ENCODE measurements around the gene KIAA1217. TPM values are rescaled to one million over a fixed set of nuclear protein-coding genes. Genes with fewer than 3 reads are reported as not detected.

KIAA1217 gene
- total RNA-seq, 1 experiment from 2014 or later, result 171 TPM

DNA sequence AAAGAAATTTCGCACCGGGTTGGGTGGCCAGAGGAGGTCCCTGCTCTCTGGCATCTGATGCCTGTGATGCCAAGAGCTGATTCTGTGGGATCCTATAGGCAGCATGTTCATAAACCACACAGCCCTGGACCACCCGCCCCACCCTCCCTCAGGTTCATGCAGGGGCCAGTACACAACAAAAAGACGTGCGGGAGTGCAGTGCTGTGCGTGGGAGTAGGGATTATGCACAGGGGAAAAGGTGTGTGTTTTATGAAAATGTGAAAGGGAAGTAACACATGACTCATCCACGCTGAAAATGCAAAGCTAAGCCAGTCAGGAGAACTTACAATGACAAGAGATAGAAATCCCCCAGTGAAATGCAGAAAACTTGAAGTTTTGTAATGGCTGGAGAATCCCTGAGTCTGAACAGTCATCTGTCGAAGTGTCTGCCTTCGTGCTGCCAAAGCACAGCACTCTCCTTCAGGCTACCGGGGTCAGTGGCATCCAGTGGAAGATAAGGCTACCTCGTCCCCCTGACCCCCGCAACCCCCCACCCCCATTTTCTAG, 1.1 kb downstream of the KIAA1217 start:
- no peaks in the 10 kb centered on the region for H3K27me3 Mint-ChIP-seq (ENCODE audit: insufficient read depth, unreplicated experiment)
- POLR2A ChIA-PET, result interaction anchor here (0.6 to 1.4 kb wide), 4 partner anchors 39 to 68 kb away, joined by 3 to 5 read pairs (median 4); no protein-coding TSS in a partner anchor
- no peaks in the 10 kb centered on the region for H3K9me3 Mint-ChIP-seq (ENCODE audit: unreplicated experiment)
- Histone ChIP-seq H3K4me1 (peaks cover 56% of the 10 kb centered on the region), H3K27me3 (replicated peaks; ENCODE audit: control insufficient read depth, insufficient read depth, low read length) (no peaks in the 10 kb centered on the region), H3K36me3 (ENCODE audit: control insufficient read depth, insufficient read depth, low read length) (peaks cover 4% of the 10 kb centered on the region; the same call in 1 of the 2 replicates), H3K4me3 (ENCODE audit: low read depth, low read length) (peak overlapping the region; percentile 65), H3K9me3 (no peaks in the 10 kb centered on the region; the same call in 1 of the 2 replicates)
- H3K36me3 Mint-ChIP-seq (ENCODE audit: insufficient read depth, unreplicated experiment), result peaks cover 24% of the 10 kb centered on the region
- CTCF ChIA-PET, result interaction anchor here (0.5 to 0.9 kb wide), 4 partner anchors 14 to 225 kb away, joined by 3 to 7 read pairs (median 4); no protein-coding TSS in a partner anchor
- no TSS peak for BruUV-seq (replicated peaks)
- peak in 1 of 2 experiments; percentile 19 for DNase-seq
- intact Hi-C loops (cut with micrococcal nuclease; ENCODE audit: unreplicated experiment), result loop anchor here (1.0 to 5.0 kb wide), 8 partner anchors 28 to 512 kb away; partner anchors contain the start of gene ARHGAP21
- TF ChIP-seq, protein P1, sequence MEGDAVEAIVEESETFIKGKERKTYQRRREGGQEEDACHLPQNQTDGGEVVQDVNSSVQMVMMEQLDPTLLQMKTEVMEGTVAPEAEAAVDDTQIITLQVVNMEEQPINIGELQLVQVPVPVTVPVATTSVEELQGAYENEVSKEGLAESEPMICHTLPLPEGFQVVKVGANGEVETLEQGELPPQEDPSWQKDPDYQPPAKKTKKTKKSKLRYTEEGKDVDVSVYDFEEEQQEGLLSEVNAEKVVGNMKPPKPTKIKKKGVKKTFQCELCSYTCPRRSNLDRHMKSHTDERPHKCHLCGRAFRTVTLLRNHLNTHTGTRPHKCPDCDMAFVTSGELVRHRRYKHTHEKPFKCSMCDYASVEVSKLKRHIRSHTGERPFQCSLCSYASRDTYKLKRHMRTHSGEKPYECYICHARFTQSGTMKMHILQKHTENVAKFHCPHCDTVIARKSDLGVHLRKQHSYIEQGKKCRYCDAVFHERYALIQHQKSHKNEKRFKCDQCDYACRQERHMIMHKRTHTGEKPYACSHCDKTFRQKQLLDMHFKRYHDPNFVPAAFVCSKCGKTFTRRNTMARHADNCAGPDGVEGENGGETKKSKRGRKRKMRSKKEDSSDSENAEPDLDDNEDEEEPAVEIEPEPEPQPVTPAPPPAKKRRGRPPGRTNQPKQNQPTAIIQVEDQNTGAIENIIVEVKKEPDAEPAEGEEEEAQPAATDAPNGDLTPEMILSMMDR (IDR thresholded peaks at IDR 0.05; ENCODE audit: insufficient read depth in 1 of 2, low read depth in 1 of 2, low read length in 1 of 2, severe bottlenecking in 1 of 2, unreplicated experiment in 1 of 2), result no peak
- H3K27ac Mint-ChIP-seq (ENCODE audit: unreplicated experiment), result peak overlapping the region; percentile 93
- peaks cover 69% of the 10 kb centered on the region for H3K4me1 Mint-ChIP-seq (ENCODE audit: low read depth, unreplicated experiment)
- H3K4me3 Mint-ChIP-seq (ENCODE audit: unreplicated experiment), result peak overlapping the region; percentile 91

DNA sequence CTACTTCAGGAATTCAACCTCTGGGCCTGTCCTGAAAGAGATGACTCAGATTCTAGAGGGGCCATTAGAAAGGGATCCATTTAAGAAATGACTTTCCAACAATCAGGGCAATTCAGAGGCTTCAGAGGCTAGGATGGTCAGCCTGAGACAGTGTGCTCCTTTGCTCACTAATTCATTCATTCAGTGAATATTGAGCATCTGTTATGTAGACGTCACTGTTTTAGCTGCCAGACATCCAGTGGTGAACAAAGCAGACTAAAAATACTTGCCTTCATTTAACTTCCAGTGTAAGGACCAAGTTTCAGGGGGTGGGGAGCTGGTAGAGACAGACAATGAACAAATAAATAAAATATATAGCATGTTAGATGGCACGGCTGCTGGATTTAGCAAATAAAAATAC, 1.6 kb downstream of the KIAA1217 start:
- Mint-ChIP-seq H3K27me3 (ENCODE audit: insufficient read depth, unreplicated experiment) (no peaks in the 10 kb centered on the region), H3K27ac (ENCODE audit: unreplicated experiment) (peak overlapping the region; percentile 93), H3K9me3 (ENCODE audit: unreplicated experiment) (no peaks in the 10 kb centered on the region), H3K4me1 (ENCODE audit: low read depth, unreplicated experiment) (peaks cover 74% of the 10 kb centered on the region), H3K36me3 (ENCODE audit: insufficient read depth, unreplicated experiment) (peaks cover 24% of the 10 kb centered on the region), H3K4me3 (ENCODE audit: unreplicated experiment) (peak overlapping the region; percentile 91)
- Histone ChIP-seq H3K27me3 (replicated peaks; ENCODE audit: control insufficient read depth, insufficient read depth, low read length) (no peaks in the 10 kb centered on the region), H3K36me3 (ENCODE audit: control insufficient read depth, insufficient read depth, low read length) (peaks cover 4% of the 10 kb centered on the region; the same call in 1 of the 2 replicates), H3K4me1 (peaks cover 60% of the 10 kb centered on the region), H3K4me3 (ENCODE audit: low read depth, low read length) (peak overlapping the region; percentile 65), H3K9me3 (no peaks in the 10 kb centered on the region; the same call in 1 of the 2 replicates)
- TF ChIP-seq, protein P1 (IDR thresholded peaks at IDR 0.05; ENCODE audit: insufficient read depth in 1 of 2, low read depth in 1 of 2, low read length in 1 of 2, severe bottlenecking in 1 of 2, unreplicated experiment in 1 of 2), result no peak
- POLR2A ChIA-PET, result interaction anchor here (0.6 kb wide), 2 partner anchors 47 to 68 kb away, joined by 3 read pairs; no protein-coding TSS in a partner anchor
- CTCF ChIA-PET, result no interaction called here
- intact Hi-C loops (cut with micrococcal nuclease; ENCODE audit: unreplicated experiment), result no loop called here
- no peak for DNase-seq
- no TSS peak for BruUV-seq (replicated peaks)

DNA sequence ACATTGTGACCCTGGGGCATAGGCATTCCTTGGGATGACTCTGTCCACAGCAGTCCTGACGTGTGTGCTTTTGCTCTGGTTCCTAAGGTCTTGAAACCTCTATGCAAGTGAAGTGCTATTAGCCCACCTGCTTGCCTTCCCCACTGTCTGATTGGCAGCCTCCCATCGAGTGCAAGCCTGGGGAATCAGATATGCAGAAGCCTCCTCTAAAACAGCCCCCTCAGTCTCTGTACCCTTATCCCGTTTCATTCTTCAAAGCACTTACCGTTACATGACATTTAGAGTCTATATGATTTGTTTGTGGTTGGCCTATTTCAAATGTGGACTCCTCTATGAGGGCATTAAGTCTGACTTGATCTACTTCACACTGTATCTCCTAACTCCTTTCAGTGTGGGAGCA, 4.3 kb downstream of the KIAA1217 start:
- ChIA-PET CTCF (no interaction called here), POLR2A (no interaction called here)
- no peaks in the 10 kb centered on the region for H3K9me3 Mint-ChIP-seq (ENCODE audit: unreplicated experiment)
- intact Hi-C loops (cut with micrococcal nuclease; ENCODE audit: unreplicated experiment), result no loop called here
- H3K27me3 Mint-ChIP-seq (ENCODE audit: insufficient read depth, unreplicated experiment), result no peaks in the 10 kb centered on the region
- H3K4me1 Mint-ChIP-seq (ENCODE audit: low read depth, unreplicated experiment), result peaks cover 56% of the 10 kb centered on the region
- no peak for DNase-seq
- Histone ChIP-seq H3K9me3 (no peaks in the 10 kb centered on the region), H3K4me1 (peaks cover 37% of the 10 kb centered on the region), H3K36me3 (ENCODE audit: control insufficient read depth, insufficient read depth, low read length) (peaks cover 4% of the 10 kb centered on the region; the same call in 1 of the 2 replicates), H3K27me3 (replicated peaks; ENCODE audit: control insufficient read depth, insufficient read depth, low read length) (no peaks in the 10 kb centered on the region), H3K4me3 (ENCODE audit: low read depth, low read length) (no peak overlapping the region)
- peaks cover 25% of the 10 kb centered on the region for H3K36me3 Mint-ChIP-seq (ENCODE audit: insufficient read depth, unreplicated experiment)
- no TSS peak for BruUV-seq (replicated peaks)
- H3K4me3 Mint-ChIP-seq (ENCODE audit: unreplicated experiment), result no peak overlapping the region
- TF ChIP-seq, protein P1 (IDR thresholded peaks at IDR 0.05; ENCODE audit: insufficient read depth in 1 of 2, low read depth in 1 of 2, low read length in 1 of 2, severe bottlenecking in 1 of 2, unreplicated experiment in 1 of 2), result no peak
- no peak overlapping the region for H3K27ac Mint-ChIP-seq (ENCODE audit: unreplicated experiment)

All from Caco-2 (cell line).